GM18498 (cell line): ENCODE data around the gene PDE2A.

ENCODE experiments used
- ATAC-seq: cut with Tn5 transposase; IDR thresholded peaks from one replicate; pipeline ENCODE4 v1.9.1; 2021; ENCODE audit warnings: mild to moderate bottlenecking, moderate library complexity; ENCODE audit not compliant: unreplicated experiment

PDE2A gene

GRCh38 chr11:72592698-72593495 is 81.3 kb downstream of the PDE2A start:
- ATAC-seq = no peak

GRCh38 chr11:72591785-72592502 is 82.3 kb downstream of the PDE2A start:
- ATAC-seq = no peak

DNA sequence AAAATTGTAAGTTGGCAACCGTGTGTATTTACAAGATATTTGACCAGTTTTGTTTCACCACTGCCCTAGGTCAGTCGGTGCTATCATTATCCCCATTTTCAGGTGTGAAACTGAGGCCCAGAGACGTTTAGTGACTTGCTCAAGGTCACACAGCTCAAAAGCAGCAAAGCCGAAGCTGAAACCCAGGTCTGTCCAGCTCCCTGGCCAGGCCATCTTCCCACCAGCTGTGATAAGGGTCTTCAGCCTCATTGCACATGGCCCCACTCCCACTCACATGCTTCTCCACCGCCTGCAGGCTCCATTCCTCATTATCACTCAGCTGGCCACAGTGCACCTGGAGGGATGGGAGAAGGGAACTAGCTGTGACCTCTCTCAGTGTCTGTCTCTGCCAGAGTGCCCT is 83.2 kb downstream of the PDE2A start:
- ATAC-seq = no peak

DNA sequence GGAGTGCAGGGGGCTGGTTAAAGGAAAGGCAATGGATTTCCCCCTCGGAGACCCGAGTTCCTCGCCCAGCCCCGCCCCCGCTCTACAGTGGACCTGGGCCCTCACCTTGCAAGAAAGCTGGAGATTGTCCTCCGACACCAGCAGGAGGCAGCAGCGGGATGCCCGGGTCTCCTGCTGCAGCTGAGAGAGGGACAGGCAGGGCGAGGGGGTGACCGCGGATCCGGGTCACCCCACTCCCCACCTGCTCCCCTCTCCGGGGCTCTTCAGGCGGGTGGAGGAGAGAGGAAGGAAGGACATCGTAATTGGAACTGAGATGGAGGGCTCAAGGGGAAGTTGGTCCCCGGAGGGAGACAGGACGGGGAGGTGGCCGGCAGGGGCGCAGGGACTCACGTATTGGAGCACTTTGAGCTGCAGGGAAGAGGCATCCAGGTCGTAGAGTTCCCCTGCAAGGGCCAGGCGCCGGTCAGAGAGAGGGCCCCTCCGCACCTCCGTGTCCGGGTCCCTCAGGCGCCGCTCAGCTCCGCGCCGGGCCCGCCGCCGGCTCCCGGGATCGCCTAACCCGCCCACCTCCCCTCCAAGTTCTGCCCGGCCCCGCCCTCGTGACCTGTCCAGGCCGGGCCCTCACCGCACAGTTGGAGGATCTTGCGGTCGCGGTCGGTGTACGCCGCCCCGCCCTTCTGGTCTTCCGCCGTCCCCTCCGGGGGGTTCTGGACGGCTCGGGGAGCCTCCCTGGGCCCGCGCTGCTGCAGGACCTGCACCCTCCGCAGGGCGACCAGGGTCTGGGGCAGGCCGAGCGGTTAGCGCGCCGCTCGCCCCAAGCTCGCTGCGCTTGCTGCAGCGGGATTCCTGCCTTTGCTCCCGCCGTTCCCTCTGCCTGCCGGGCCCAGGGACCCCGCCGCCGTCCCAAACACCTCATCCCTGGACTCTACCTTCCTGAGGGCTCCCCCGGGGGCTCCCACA is 84.1 kb downstream of the PDE2A start:
- ATAC-seq = no peak

DNA sequence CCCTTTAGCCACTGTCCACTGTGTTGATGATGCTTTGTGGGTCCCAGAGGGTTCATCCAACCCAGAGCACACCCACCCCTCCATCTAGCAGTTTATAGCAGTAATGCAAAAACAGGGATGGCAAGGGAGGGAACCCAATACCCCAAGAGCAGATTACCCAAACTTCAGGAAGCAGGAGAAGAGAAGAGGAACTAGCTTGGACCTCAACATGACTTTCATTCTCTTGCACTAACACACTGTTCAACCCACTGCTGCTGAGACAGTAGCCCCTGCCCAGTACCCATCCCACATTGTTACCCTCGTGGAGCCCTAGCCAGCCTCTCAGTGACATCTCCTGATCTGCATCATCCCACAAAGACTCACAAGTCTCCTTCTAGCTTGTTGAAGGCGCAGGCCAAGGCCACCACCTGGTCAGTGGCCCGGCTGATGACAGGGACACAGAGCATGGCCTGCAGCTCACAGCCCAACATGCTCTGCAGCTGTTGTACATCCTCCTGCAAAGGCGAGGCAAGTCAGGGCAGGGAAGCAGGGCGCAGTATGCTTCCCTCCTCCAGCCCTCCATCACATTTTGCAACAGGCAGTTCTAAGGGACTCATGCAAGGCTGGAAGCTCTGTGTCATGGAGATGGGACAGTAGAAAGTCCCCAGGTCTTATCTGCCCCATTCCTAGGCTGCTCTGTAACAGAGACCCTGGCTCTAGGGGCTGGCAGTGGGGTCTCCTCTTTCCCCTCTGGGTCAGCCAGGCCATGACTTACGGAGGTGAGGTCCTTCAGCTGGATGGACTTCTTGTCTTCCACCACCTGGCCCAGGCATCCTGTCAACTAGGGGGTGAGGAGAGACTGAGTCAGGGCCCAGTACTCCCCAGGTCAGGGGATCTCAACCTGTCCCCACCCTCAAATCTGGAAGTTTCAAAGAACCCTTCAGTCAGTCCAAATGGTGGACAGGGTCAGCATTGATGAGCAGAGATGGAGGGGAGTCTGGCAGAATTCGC is 85.5 kb downstream of the PDE2A start:
- ATAC-seq = no peak

- ATAC-seq = no peak
Observed at GRCh38 chr11:72587696-72588095, 86.5 kb downstream of the PDE2A start.

DNA sequence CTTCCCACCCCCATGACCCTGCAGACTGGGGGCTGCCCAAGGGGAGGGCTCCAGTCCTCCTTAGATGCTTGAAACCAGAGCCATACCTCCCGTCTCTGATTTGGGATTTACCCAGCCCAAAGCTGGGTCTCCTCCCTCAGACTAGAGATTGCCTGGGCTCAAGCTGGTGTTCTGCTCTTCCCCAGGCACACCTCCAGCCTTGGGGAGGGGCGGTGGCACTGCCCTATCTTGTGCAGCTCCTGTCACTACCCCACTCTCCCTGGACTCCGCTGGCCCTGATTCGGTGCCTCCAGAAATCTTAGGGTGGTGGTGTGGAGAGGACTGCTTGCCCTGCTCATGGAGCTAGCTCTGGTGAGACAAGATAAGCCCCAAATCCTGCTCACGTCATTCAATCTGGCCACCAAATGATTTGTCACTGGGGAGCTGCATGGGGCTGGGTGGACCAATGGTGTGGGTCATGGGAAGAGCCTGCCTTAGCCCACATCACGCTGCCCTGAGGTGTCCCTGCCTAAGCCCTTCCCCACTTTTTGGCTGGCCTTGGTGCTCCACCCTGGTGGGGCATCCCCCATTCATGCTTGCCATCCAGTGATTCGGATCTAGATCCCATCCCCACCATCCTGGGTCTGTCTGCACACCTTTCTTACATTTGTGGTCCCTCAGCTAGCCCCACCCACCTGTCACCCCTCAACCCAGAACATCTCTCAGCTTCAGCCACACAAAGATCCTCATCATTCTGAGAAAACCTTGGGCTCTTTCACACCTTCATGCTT is 87.7 kb downstream of the PDE2A start:
- ATAC-seq = no peak

GRCh38 chr11:72585762-72586311 is 88.4 kb downstream of the PDE2A start:
- ATAC-seq = peak; percentile 58

DNA sequence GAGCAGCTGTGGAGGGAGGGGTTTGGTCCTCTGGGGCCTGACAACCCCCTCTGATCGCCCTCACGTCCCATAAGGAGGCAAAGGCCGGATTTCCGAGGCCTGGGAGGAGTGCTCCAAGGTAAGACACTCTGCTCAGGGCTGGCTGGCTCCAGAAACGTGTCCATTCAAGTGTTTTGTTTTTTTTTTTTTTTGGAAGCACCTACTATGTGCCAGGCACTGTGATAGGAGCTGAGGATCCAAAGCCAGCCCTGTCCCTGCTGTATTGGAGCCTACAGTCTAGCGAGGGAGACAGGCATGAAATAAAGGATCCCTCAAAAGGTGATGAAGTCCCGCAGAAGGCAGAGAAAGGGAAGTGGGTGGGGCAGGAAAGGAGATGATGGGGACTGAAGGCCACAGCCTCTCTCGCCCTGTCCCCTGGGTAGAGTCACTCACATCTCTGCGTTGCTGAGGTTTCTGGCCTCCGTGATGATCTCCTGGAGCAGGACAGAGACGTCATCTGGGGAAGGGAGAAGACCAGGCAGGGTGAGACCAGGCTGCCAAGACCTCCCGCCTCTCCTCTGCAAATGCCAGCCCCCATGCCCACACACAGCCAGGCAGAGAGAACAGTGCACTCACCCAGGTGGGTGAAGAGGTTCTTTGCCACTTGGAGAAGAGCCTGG is 89.2 kb downstream of the PDE2A start:
- no peak for ATAC-seq

GRCh38 chr11:72584293-72584938 is 89.8 kb downstream of the PDE2A start:
- ATAC-seq = no peak

DNA sequence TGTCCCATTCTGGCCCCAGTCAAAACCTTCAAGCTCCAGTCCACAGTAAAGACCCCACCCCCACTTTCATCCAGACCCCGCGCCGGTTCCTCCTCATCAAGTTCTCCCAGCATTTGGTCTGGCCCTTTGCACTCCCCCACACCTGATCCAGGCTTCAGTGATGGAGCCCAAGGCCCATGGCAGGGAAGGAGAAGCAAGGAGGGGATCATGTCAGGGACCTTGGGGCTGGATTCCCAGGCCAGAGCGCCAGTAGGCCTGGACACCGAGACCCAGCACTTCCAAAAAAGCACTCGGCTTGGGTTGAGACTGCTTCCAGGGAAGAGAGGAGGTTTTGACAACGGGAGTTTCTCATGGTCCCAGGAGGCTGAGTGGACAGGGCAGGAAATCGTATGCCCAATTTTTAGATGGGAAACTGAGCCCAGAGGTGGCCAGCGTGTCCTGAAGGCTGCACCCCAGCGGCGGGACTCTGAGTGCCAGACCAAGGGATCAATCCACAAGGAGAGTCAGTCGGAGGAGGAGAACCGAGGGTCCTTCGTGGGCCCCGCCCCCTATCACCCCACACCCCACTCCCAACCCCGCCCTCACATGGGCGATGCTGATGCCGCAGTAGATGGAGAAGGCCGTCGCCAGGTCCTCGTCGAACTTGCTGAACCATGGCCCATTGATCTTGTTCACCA is 90.5 kb downstream of the PDE2A start:
- no peak for ATAC-seq

- no peak for ATAC-seq
Observed at GRCh38 chr11:72583177-72583553, 91.1 kb downstream of the PDE2A start.

- ATAC-seq = no peak
Observed at GRCh38 chr11:72582206-72583176, 91.7 kb downstream of the PDE2A start.

GRCh38 chr11:72581067-72581466 is 93.2 kb downstream of the PDE2A start:
- no peak for ATAC-seq

GRCh38 chr11:72580642-72580950 is 93.6 kb downstream of the PDE2A start:
- ATAC-seq = no peak

DNA sequence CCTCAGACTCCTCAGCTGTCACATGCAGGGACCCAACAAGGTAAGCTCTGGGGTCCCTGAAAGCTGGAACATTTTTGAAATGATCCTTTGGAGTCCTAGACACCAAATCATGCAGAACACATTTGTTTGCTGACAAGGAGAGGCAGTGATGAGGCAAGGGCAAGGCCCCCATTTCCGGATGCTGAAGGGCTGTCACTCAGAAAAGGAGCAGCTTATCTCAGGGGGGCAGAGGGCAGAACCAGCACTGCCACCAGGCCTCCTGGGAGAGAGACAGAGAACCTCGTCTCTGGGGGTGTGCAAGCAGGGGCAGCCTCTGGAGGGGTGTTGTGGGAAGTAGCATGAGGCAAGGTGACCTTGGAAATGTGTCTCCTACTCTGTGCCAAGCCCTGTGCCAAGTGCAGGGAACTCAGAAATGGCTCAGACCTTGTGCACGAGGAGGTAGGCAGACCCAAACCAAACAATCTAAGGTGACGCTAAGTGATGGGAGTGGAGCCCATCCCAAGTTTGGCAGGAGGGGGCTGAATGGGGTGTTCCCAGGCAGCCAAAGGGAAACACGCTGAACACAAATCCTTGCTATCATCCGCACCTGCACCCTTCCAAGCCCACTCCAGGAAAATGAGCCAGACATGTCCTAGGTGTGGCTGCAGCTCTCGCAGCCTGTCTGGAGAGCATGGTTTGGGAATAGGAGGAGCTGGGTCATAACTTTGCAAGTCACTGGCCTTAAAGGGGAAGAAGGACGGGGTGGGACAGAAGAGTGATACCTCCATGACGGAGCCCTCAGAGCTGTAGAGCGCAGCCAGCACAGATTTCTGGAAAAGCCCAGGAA is 94.2 kb downstream of the PDE2A start:
- no peak for ATAC-seq
